Islet precursor cell (in vitro differentiated cells): Measurements from ENCODE around the gene TBL1Y.

Experiments used
- DNase-seq: peaks from one replicate; pipeline ENCODE4 v3.0.0-alpha.2; 2018

Gene TBL1Y

GRCh38 chrY:7094365-7094764 is 183.9 kb downstream of the TBL1Y start:
- DNase-seq: no peak

DNA sequence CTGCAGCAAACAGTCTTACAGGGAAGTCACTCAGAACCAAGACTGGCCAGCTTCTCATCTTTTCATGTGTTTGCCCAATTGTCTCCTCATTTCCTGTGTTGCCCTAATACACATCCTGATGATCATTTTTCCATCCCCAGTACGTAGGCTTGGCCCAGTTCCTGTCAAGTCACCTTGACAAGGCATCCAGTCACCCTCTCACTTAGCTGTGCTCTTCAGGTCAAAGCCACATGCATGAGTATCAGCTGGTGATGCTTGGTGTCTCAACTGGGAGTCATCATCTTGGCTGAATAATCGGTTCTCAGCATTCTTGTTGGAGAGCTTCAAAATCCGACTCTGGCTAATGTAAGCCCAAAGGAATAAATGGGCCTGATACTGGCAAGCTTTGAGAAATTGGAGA is 186.5 kb downstream of the TBL1Y start:
- DNase-seq: no peak

- no peak for DNase-seq
Measured at GRCh38 chrY:7099742-7100141, 189.2 kb downstream of the TBL1Y start.

DNA sequence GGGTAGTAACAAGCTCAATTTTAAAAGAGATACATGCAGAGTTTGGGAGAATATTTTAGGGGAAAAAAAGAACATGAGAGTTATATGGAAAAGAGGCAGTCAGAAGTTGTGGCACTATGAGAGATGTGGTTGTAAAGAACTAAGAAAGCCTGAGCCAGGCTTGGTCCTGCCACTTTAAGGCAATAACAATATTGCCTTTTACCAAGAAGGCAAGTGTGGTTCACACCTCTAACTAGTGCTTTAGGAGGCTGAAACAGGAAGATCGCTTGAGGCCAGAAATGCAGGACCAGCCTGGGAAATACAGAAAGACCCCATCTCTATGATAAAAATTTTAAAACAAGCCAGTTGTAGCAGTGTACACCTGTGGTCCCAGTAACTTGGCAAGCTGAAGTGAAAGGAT is 192.2 kb downstream of the TBL1Y start:
- DNase-seq: no peak

DNA sequence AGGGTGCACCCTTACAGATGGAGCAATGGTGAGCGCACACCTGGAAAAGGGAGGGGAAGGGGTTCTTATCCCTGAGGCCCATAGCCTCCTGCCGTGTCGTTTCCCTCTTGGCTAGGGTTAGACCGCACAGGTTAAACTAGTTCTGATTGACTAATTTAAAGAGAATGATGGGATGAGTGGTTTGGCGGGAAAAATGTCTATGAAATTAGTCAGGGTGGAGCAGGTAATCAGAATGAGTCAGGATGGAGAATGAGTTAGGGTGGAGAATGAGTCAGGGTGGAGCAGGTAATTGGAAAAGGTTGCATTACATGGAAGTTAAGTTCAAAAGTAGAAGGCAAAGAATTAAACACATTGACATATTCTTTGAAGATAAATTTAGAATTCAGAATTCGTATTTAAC is 196.7 kb downstream of the TBL1Y start:
- DNase-seq: no peak

GRCh38 chrY:7110086-7110485 is 199.6 kb downstream of the TBL1Y start:
- no peak for DNase-seq

DNA sequence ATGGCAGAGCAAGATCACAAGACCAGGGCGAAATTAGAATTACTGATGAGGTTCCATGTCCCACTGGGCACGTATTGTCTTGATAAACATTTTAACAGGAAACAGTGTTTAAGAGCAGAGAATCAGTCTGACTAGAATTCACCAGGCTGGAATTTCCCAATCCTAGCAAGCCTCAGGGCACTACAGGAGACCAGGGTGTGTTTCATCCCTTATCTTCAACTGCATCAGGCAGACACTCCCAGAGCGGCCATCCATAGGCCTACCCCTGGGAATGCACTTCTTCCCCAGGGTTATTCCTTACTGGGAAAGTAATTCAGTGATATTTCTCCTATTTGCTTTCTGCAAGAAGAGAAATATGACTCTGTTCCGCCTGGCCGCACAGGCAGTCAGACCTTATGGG is 205.4 kb downstream of the TBL1Y start:
- no peak for DNase-seq

GRCh38 chrY:7122202-7122601 is 211.7 kb downstream of the TBL1Y start:
- DNase-seq: no peak

GRCh38 chrY:7125136-7126056 is 214.9 kb downstream of the TBL1Y start:
- DNase-seq: no peak

- no peak for DNase-seq
Measured at GRCh38 chrY:7128211-7128610, 217.7 kb downstream of the TBL1Y start.
